ENCODE measurements around the gene PPP1R7. TPM values are rescaled to one million over a fixed set of nuclear protein-coding genes. Genes with fewer than 3 reads are reported as not detected.

Gene PPP1R7
- total and polyA plus RNA-seq, 9 of the 15 experiments (the other 6 are each of a cell fraction or from before 2014, with no cell fraction given): 37.5 to 75.0 (median 50.5) TPM

- TF ChIP-seq SUPT5H (IDR thresholded peaks at IDR 0.05) (no peak), RNF2 (IDR thresholded peaks at IDR 0.05) (no peak), DIDO1 (tag; IDR thresholded peaks at IDR 0.05; ENCODE audit: low read depth) (no peak), SIX5 (IDR thresholded peaks at IDR 0.05; ENCODE audit: borderline replicate concordance in 1 of 2, insufficient read depth in 1 of 2, low read depth in 1 of 2, low read length in 2 of 2) (no peak)
Measured at GRCh38 chr2:241110089-241110606, 40.1 kb upstream of the PPP1R7 start (continued).

- Histone ChIP-seq H3K9me1 (ENCODE audit: control insufficient read depth, insufficient read depth, low read length) (no peaks in the 10 kb centered on the region), H3K27me3 (ENCODE audit: control insufficient read depth in 2 of 2, insufficient read depth in 2 of 2, low read length in 2 of 2) (no peaks in the 10 kb centered on the region), H3K4me1 (replicated peaks in 1 of 2; ENCODE audit: control insufficient read depth in 2 of 2, insufficient read depth in 2 of 2, low read length in 2 of 2) (no peaks in the 10 kb centered on the region), H3K36me3 (ENCODE audit: control insufficient read depth, insufficient read depth, low read length) (peaks cover 6% of the 10 kb centered on the region; the same call in 1 of the 3 replicates), H2AFZ (ENCODE audit: low read depth, low read length) (no peak overlapping the region), H3K27ac (ENCODE audit: extremely low read depth, low read depth, low read length) (no peak overlapping the region), H3K9ac (ENCODE audit: insufficient read depth in 1 of 2, low read depth in 2 of 2, low read length in 2 of 2) (peak overlapping the region in 1 of 2 experiments; percentile 26; a peak in 1 of 4 replicates), H3K79me2 (ENCODE audit: control insufficient read depth, insufficient read depth, low read length) (no peaks in the 10 kb centered on the region), H3K4me3 (no peak overlapping the region), H3K9me3 (replicated peaks; ENCODE audit: control insufficient read depth, insufficient read depth, low read depth, low read length) (no peaks in the 10 kb centered on the region), H3K4me2 (ENCODE audit: insufficient read depth, low read length) (no peak overlapping the region), H4K20me1 (replicated peaks; ENCODE audit: control insufficient read depth, insufficient read depth, low read length) (no peaks in the 10 kb centered on the region)
- in situ Hi-C loops (cut with MboI) (no loop called here), intact Hi-C loops (cut with micrococcal nuclease) (no loop called here)
- ATAC-seq: no peak
- 82% methylated on average over 13 of the region's 19 CpGs for WGBS (ENCODE audit: insufficient coverage, low coverage, missing lambda C conversion rate)
- no peak for DNase-seq (ENCODE audit: extremely low read depth in 1 of 4, low spot score in 3 of 4)
- no TSS peak for BruUV-seq (replicated peaks)
- FAIRE-seq: no peak
- ChIA-PET POLR2A (interaction anchor here (2.6 kb wide), 1 partner anchor 9 kb away, joined by 8 read pairs; the partner anchor contains the start of gene MTERF4), CTCF (ENCODE audit: low intra/inter-chr PET ratio) (no interaction called here)
- no peak for TF ChIP-seq HNRNPH1 (optimal IDR thresholded peaks at IDR 0.05; ENCODE audit: low read depth, low read length)
- TF ChIP-seq CBX8 (IDR thresholded peaks at IDR 0.05; ENCODE audit: borderline replicate concordance, extremely low read depth, low read depth, low read length, poor library complexity, severe bottlenecking): no peak
- no peak for TF ChIP-seq ESRRB (CRISPR knock-in tag; IDR thresholded peaks at IDR 0.05; ENCODE audit: borderline replicate concordance)
- no peak for TF ChIP-seq TAF15 (IDR thresholded peaks at IDR 0.05; ENCODE audit: low read depth, low read length)
- TF ChIP-seq ZNF449 (CRISPR knock-in tag; IDR thresholded peaks at IDR 0.05): no peak
- TF ChIP-seq DLX4 (CRISPR knock-in tag; IDR thresholded peaks at IDR 0.05): no peak
- TF ChIP-seq GTF3C2 (IDR thresholded peaks at IDR 0.05; ENCODE audit: borderline replicate concordance, extremely low read depth, insufficient read length): no peak
- TF ChIP-seq CGGBP1 (CRISPR knock-in tag; IDR thresholded peaks at IDR 0.05): no peak
- TF ChIP-seq SUPT5H (IDR thresholded peaks at IDR 0.05): no peak
Measured at GRCh38 chr2:241110607-241111439, 39.4 kb upstream of the PPP1R7 start.

Data from K562 (cell line).